Ishikawa (cell line): ENCODE data around the gene SH3RF3.

Experiments used
- CEBPB ChIP-seq: IDR thresholded peaks from 2 replicates; pipeline ENCODE4 v1.6.1; 2012
- CREB1 ChIP-seq: IDR thresholded peaks from 2 replicates; pipeline ENCODE4 v1.6.1; 2012; ENCODE audit warnings: low read depth
- EGR1 ChIP-seq: IDR thresholded peaks from 2 replicates; pipeline ENCODE4 v1.6.1; 2012
- EP300 ChIP-seq: IDR thresholded peaks from 2 replicates; pipeline ENCODE4 v1.6.1; 2012; ENCODE audit warnings: borderline replicate concordance
- FOXM1 ChIP-seq: IDR thresholded peaks from 2 replicates; pipeline ENCODE4 v1.6.1; 2012; ENCODE audit warnings: low read depth, borderline replicate concordance
- NFIC ChIP-seq: IDR thresholded peaks from 2 replicates; pipeline ENCODE4 v1.6.1; 2012
- RAD21 ChIP-seq: IDR thresholded peaks from 2 replicates; pipeline ENCODE4 v1.6.1; 2012; ENCODE audit warnings: low read depth
- TAF1 ChIP-seq: IDR thresholded peaks from 2 replicates; pipeline ENCODE4 v1.6.1; 2012; ENCODE audit warnings: low read depth, mild to moderate bottlenecking
- TCF12 ChIP-seq: IDR thresholded peaks from 2 replicates; pipeline ENCODE4 v1.6.1; 2012; ENCODE audit warnings: low read depth
- TEAD4 ChIP-seq: IDR thresholded peaks from 2 replicates; pipeline ENCODE4 v1.6.1; 2012
- YY1 ChIP-seq: IDR thresholded peaks from 2 replicates; pipeline ENCODE4 v1.6.1; 2012; ENCODE audit warnings: low read depth
- ZBTB7A ChIP-seq: IDR thresholded peaks from 2 replicates; pipeline ENCODE4 v1.6.1; 2012; ENCODE audit warnings: low read depth
- TF ChIP-seq, protein P1 (sequence below): IDR thresholded peaks from 2 replicates; pipeline ENCODE4 v1.6.1; 2012
- TF ChIP-seq, protein P2 (sequence below): IDR thresholded peaks from 2 replicates; pipeline ENCODE4 v1.6.1; 2012
- TF ChIP-seq, protein P3 (sequence below): IDR thresholded peaks from 2 replicates; pipeline ENCODE4 v1.6.1; 2012; ENCODE audit warnings: low read depth, mild to moderate bottlenecking

The SH3RF3 gene

DNA sequence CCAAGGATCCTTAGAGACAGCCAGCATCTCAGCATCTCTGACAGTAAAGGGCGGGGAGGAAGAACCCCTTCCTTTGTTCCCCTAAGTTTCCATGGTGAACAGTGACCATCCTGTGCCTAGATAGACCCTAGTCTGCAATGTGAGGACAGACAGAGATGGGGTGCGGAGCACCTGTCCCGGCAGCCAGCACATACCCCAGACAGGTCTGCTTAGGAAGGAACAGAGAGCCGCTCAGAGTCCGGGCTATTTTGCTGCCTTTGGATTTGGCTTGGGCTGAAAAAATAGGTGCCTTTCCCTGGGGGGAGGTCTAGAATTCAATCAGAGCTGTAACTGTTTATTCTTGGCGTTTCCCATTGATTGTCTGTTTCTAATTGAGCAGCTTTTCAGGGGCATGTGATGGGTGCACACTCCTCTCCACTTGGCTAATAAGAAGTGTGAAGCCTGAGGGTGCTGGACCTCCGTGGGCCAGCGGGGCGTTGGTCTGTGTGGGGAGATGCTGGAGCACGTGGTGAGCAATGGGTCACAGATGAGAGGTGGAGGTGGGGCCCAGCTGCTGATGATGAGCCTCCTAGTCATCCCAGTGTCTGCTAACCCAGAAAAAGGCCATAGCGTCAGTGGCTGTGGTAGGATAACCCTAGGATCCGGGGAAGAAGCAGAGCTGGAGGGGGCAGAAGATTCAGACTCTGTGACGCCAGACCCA lies 247.9 kb downstream of the SH3RF3 start:
- TF ChIP-seq CREB1 (no peak), TCF12 (no peak), EGR1 (no peak), YY1 (no peak), TEAD4 (no peak), NFIC (no peak), TAF1 (no peak), FOXM1 (no peak), CEBPB (no peak), EP300 (no peak), RAD21 (no peak), ZBTB7A (no peak)
- TF ChIP-seq, protein P1, sequence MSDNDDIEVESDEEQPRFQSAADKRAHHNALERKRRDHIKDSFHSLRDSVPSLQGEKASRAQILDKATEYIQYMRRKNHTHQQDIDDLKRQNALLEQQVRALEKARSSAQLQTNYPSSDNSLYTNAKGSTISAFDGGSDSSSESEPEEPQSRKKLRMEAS = no peak
- TF ChIP-seq, protein P2, sequence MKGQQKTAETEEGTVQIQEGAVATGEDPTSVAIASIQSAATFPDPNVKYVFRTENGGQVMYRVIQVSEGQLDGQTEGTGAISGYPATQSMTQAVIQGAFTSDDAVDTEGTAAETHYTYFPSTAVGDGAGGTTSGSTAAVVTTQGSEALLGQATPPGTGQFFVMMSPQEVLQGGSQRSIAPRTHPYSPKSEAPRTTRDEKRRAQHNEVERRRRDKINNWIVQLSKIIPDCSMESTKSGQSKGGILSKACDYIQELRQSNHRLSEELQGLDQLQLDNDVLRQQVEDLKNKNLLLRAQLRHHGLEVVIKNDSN = no peak
- TF ChIP-seq, protein P3, sequence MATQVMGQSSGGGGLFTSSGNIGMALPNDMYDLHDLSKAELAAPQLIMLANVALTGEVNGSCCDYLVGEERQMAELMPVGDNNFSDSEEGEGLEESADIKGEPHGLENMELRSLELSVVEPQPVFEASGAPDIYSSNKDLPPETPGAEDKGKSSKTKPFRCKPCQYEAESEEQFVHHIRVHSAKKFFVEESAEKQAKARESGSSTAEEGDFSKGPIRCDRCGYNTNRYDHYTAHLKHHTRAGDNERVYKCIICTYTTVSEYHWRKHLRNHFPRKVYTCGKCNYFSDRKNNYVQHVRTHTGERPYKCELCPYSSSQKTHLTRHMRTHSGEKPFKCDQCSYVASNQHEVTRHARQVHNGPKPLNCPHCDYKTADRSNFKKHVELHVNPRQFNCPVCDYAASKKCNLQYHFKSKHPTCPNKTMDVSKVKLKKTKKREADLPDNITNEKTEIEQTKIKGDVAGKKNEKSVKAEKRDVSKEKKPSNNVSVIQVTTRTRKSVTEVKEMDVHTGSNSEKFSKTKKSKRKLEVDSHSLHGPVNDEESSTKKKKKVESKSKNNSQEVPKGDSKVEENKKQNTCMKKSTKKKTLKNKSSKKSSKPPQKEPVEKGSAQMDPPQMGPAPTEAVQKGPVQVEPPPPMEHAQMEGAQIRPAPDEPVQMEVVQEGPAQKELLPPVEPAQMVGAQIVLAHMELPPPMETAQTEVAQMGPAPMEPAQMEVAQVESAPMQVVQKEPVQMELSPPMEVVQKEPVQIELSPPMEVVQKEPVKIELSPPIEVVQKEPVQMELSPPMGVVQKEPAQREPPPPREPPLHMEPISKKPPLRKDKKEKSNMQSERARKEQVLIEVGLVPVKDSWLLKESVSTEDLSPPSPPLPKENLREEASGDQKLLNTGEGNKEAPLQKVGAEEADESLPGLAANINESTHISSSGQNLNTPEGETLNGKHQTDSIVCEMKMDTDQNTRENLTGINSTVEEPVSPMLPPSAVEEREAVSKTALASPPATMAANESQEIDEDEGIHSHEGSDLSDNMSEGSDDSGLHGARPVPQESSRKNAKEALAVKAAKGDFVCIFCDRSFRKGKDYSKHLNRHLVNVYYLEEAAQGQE = no peak

DNA sequence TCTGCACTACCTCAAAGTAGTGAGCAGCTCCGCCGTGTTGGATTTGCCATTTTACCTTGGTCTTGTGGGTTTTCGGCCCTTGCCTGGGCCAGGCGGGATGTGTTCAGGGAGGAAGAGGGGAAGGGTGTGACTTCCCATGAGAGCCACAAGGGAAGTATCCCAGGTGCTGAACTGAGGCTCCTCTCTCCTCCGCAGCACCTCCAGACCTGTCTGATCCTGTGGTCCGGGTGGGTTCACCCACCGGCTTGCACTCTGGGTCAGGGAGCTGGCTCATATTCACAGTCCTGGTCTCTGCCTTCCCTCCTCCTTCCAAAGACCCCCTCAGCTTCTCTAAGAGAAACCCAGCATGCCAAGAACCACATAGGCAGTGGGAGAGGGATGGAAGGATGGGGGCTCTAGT lies 249.0 kb downstream of the SH3RF3 start:
- TF ChIP-seq, protein P3 = peak; percentile 48; the same call in 1 of the 2 replicates
- TF ChIP-seq FOXM1 (no peak), CEBPB (no peak)

DNA sequence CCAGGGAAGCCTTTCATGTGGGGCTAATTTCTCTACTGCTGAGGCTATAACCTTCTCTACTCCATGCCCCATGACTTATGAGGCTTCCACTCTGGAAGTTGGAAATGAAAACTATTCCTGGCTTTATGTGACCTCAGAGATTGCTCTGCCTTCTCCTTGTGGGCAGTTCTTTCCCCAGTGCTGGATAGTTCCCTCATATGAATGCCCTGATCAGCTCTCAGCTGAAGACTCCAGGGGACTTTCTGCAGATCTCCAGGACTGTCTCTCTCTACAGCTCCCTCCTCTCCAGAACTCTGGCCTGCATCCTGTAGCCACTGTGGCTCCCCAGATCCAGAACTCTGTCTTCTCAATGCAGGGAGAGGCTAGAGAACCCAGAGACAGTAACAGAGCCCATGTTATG lies 249.7 kb downstream of the SH3RF3 start:
- TF ChIP-seq TEAD4 = no peak
- TF ChIP-seq, protein P3 = peak; percentile 56

DNA sequence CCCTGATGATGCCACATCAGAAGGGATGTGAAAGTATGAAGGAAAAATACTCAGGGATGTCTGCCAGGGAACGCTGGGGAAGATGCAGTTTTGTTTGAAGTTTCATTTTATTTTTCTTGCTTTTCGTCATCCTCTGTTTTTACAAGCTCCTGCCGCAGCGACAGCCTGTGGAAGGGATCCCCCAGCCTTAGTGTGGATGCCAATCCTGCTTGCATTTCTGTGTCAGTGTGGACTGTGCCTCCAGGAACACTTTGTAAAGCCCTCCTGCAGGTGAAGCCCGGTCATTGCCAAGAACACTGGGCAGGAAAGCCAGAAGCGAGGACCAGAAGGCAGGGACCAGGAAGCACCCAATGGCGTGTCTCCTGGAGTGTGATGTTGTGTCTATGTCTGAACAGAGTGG lies 250.5 kb downstream of the SH3RF3 start:
- TF ChIP-seq TCF12 = no peak
- TF ChIP-seq CEBPB = no peak
- TF ChIP-seq YY1 = no peak
- no peak for TF ChIP-seq RAD21
- TF ChIP-seq CREB1 = no peak
- TF ChIP-seq TAF1 = no peak
- TF ChIP-seq NFIC = no peak
- TF ChIP-seq, protein P2 = no peak
- TF ChIP-seq ZBTB7A = no peak
- no peak for TF ChIP-seq EP300
- TF ChIP-seq FOXM1 = no peak
- TF ChIP-seq EGR1 = no peak
- TF ChIP-seq TEAD4 = no peak
- TF ChIP-seq, protein P3 = no peak
- TF ChIP-seq, protein P1 = no peak
